Tracheal epithelial cell (primary cell): ENCODE measurements around the gene KCNAB3. TPM values are rescaled to one million over a fixed set of nuclear protein-coding genes. Genes with fewer than 3 reads are reported as not detected.

Experiments
- total RNA-seq: library from RNA; depleted of rRNA; stranded (reverse); fragments of >200 nt; gene quantifications from 2 replicates; pipeline ENCODE4 v1.2.1, GENCODE V29; 2014

Gene KCNAB3
- total RNA-seq: under 0.01 TPM in 1 of 2 replicates, not detected in the other

GRCh38 chr17:7929158-7930023 is at the start of gene KCNAB3:
TSS of gene KCNAB3 (minus strand) at chr17:7929856. CDS start at chr17:7929435, 421 bp downstream.

DNA sequence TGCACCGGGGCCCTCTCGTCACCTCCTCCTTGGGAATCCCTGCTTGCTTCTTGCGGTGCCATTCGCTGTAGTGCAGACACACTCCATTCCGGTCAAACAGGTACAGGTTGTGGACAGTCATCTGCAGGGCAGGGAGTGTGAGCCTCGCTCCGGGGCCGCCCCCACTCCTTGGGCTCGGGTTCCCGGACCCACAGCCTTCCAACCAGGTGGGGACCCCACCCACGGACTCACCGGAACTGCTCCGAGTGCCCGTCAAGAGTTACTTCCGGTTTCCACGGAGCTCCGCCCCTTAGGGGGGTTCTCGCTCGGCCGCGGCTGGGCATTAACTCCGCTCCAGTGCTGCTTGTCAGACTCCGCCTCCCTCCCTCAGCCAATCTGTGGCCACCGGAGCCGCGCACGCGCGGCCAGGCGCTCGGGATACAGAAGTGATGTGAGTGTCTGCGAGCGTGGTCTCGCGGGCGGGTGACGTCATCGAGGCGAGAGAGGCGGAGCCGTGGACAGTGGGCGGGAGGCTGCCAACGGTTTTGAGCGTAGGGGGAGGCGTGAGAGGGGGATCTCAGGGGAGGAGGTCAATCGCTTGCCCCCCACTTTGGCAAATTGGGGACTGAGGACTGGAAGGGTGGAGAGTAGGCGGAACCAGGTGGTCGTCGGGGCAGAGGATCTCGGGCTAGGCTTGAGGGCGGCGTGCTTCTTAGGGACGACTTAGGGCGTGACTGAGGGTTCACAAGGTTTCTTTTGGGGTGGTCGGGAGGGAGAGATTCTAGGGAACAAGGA is 2.2 kb upstream of the KCNAB3 start, which contains the start of the genes CNTROB and TRAPPC1:
TSS of gene CNTROB (plus strand) at position 498 of the 774 bp plus-strand sequence. CDS start 874 bp downstream, outside the sequence.
TSS of gene TRAPPC1 (minus strand) at position 238 of the 774 bp plus-strand sequence. CDS start at position 121, 117 bp downstream.

DNA sequence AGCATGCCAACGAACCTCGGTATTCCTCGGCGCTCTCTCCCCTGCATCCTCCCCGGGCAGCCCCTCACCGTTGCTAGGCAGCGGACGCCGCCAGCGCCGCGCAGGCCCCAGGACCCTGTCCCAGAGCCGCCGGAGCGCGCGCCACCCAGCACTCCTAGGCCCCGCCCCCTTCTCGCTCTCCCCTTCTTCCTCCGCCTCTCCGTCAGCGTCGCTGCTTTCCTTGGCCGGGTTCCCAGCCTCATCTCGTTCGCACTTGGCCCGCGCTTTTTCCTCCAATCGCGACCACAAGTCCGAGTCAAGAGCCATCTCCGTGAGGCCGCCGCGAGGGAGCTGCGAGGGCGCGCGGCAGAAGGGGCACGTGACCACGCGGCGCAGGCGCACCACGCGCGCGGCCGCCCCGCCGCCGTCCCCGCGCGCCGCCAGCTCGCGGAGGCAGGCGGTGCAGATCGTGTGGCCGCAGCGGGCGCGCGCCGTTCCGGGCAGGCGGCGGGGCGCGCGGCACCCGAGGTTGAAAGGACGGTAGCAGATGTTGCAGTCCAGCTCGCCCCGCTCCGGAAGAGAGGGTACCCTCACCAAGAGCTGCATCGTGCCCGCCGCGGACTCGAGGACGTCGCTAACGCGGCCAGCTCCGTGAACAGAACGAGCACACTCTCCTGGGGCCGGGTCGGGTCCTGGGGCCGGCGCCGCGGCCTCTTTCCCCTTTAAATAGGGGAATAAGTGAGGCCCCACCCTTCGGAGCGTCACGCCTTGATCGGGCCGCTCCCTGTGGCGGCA is 13.9 kb downstream of the KCNAB3 start, which contains the start of gene RNF227:
TSS of gene RNF227 (minus strand) at position 679 of the 774 bp plus-strand sequence. CDS start at position 585, 94 bp downstream.

DNA sequence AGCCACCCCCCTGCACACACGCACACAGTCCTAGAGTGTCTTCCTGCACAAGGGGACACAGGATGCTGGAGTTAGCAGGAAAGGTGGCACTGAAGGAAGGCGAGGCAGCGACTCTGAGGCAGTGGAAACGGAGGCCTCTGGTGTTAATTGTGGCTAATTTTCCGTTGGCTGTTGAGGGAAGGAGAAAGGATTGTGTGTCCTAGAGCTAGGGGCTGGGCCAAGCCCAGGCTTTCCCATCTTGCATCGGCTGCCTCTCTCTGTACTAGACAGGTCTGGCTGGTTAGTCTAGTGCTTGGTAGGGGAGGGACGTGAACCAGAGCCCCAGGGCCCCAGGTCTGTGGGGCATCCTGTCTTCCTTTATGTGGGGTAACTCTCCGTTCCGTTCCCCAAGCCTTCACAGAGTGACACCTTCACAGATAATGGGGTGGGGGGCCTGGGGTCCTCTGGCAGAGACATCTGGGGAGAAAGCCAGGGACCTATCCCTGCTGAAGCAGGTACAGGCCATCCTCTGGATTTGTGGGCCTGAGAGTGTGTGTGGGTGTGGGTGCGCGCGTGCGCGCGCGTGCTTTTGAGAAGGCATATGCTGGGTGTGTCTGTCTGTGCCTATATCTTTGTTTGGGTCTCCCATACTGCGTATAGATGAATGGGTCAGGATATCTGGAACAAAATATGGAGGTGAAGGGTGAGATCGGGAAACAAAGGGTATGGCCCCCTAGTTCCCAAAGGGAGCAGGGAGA is 41.3 kb downstream of the KCNAB3 start, which contains the start of gene CHD3:
TSS of gene CHD3 (plus strand) at position 606 of the 737 bp plus-strand sequence. CDS start 212 bp downstream, outside the sequence.

Other genes with a start within 250 kb of the KCNAB3 start
- 15.8 and 23.1 TPM in 2 replicates for gene TP53, start 242.4 kb downstream of the KCNAB3 start, total RNA-seq
- gene WRAP53, start 241.4 kb downstream of the KCNAB3 start, total RNA-seq: 4.6 and 4.7 TPM in 2 replicates
- 0.48 TPM in 1 of 2 replicates, not detected in the other for gene EFNB3, start 224.7 kb downstream of the KCNAB3 start, total RNA-seq
- gene DNAH2, start 212.1 kb downstream of the KCNAB3 start, total RNA-seq: 0.21 TPM in 1 of 2 replicates, not detected in the other
- 3.4 and 6.3 TPM in 2 replicates for gene KDM6B, start 95.6 kb downstream of the KCNAB3 start, total RNA-seq
- gene TMEM88, start 74.8 kb downstream of the KCNAB3 start, total RNA-seq: 0.43 and 0.96 TPM in 2 replicates
- gene NAA38, start 72.3 kb downstream of the KCNAB3 start, total RNA-seq: 45.1 and 49.0 TPM in 2 replicates
- gene CYB5D1, start 71.9 kb downstream of the KCNAB3 start, total RNA-seq: 8.5 and 9.6 TPM in 2 replicates
- 32.2 and 63.9 TPM in 2 replicates for gene CHD3, start 41.1 kb downstream of the KCNAB3 start, total RNA-seq
- gene RNF227, start 13.6 kb downstream of the KCNAB3 start, total RNA-seq: 20.5 and 22.8 TPM in 2 replicates
- 23.2 and 33.0 TPM in 2 replicates for gene TRAPPC1, start 2.1 kb upstream of the KCNAB3 start, total RNA-seq
- 7.0 and 14.5 TPM in 2 replicates for gene CNTROB, start 2.4 kb upstream of the KCNAB3 start, total RNA-seq
- gene GUCY2D, start 72.8 kb upstream of the KCNAB3 start, total RNA-seq: not detected in 2 replicates
- gene ALOX15B, start 109.2 kb upstream of the KCNAB3 start, total RNA-seq: 53.3 and 97.1 TPM in 2 replicates
- 1.2 TPM in 1 of 2 replicates, not detected in the other for gene ALOX12B, start 157.9 kb upstream of the KCNAB3 start, total RNA-seq
- gene ALOXE3, start 188.7 kb upstream of the KCNAB3 start, total RNA-seq: 0.85 and 1.4 TPM in 2 replicates
- gene HES7, start 194.2 kb upstream of the KCNAB3 start, total RNA-seq: 1.2 and 1.5 TPM in 2 replicates
- 13.7 and 25.4 TPM in 2 replicates for gene PER1, start 222.5 kb upstream of the KCNAB3 start, total RNA-seq
- gene VAMP2, start 233.1 kb upstream of the KCNAB3 start, total RNA-seq: 3.4 and 3.9 TPM in 2 replicates
- gene TMEM107, start 246.5 kb upstream of the KCNAB3 start, total RNA-seq: 17.6 and 24.7 TPM in 2 replicates